ENCODE data around the gene PTPRF.
A peak's percentile ranks its signal among the peaks of the same experiment; 100 is the strongest.

The PTPRF gene

DNA sequence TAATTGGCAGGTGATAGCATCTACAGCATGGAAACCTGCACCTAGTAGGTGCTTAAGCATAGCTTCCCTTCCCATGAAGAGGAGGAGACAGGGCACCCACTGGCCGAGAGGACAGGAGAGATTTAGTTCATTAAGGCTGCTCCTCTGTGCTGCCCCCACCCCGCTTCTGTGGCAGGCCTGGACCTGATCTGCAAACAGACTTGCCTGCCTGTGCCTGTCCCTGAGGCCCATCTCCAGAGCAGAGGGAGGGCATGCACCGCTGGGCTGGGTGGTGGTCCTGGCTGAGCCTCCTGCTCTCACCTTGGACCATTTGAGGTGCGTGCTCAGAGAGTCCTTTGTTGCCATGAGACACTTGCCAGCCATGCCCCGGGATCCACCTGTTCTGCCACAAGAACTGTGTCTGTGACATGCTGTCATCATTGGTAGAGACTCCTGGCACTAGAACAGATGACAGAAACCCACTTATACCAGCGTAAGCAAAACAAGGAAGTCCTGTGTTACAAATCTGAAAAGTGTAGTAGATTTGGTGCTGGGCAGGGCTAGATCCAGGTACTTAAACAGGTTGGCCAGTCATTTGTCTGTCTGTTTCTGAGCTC, 55.6 kb downstream of the PTPRF start:
- Histone ChIP-seq H3K36me3 (ENCODE audit: low read depth) (peaks cover 88% of the 10 kb centered on the region), H3K27me3 (ENCODE audit: insufficient read depth, poor library complexity, severe bottlenecking) (no peaks in the 10 kb centered on the region), H3K9me3 (ENCODE audit: severe bottlenecking) (no peaks in the 10 kb centered on the region), H3K4me3 (ENCODE audit: severe bottlenecking) (no peak overlapping the region), H3K4me1 (ENCODE audit: insufficient read depth, poor library complexity, severe bottlenecking) (peaks cover 31% of the 10 kb centered on the region), H3K27ac (ENCODE audit: poor library complexity, severe bottlenecking) (peak overlapping the region; percentile 25)
- DNase-seq (ENCODE audit: low spot score), result no peak
- TF ChIP-seq, protein P1, sequence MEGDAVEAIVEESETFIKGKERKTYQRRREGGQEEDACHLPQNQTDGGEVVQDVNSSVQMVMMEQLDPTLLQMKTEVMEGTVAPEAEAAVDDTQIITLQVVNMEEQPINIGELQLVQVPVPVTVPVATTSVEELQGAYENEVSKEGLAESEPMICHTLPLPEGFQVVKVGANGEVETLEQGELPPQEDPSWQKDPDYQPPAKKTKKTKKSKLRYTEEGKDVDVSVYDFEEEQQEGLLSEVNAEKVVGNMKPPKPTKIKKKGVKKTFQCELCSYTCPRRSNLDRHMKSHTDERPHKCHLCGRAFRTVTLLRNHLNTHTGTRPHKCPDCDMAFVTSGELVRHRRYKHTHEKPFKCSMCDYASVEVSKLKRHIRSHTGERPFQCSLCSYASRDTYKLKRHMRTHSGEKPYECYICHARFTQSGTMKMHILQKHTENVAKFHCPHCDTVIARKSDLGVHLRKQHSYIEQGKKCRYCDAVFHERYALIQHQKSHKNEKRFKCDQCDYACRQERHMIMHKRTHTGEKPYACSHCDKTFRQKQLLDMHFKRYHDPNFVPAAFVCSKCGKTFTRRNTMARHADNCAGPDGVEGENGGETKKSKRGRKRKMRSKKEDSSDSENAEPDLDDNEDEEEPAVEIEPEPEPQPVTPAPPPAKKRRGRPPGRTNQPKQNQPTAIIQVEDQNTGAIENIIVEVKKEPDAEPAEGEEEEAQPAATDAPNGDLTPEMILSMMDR (IDR thresholded peaks at IDR 0.05; ENCODE audit: poor library complexity, severe bottlenecking), result no peak
- ATAC-seq (ENCODE audit: low read depth), result no peak

DNA sequence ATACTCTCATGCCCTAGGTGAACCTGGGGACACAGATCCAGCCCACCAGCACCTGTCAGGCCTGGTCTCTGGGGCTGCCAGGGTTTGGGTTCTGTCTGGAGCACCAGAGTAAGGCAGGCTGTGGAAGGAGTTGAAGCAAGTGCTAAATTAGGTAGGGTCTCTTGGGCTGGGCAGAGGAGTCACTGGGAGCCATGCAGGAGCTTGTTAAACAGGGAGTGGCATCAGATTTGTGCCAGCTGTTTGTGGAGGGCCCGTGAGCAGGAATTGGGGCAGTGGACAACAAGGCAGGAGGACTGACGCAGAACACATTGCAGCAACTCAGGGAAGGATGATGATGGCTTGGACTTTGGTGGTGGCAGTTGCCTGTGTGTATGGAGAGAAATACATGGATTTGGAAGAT, 56.3 kb downstream of the PTPRF start:
- ATAC-seq (ENCODE audit: low read depth), result no peak
- H3K9me3 ChIP-seq (ENCODE audit: severe bottlenecking), result no peaks in the 10 kb centered on the region
- TF ChIP-seq, protein P1 (IDR thresholded peaks at IDR 0.05; ENCODE audit: poor library complexity, severe bottlenecking), result no peak
- H3K27me3 ChIP-seq (ENCODE audit: insufficient read depth, poor library complexity, severe bottlenecking), result no peaks in the 10 kb centered on the region
- no peak for DNase-seq (ENCODE audit: low spot score)
- H3K4me1 ChIP-seq (ENCODE audit: insufficient read depth, poor library complexity, severe bottlenecking), result peaks cover 28% of the 10 kb centered on the region
- peak overlapping the region; percentile 25 for H3K27ac ChIP-seq (ENCODE audit: poor library complexity, severe bottlenecking)
- peaks cover 93% of the 10 kb centered on the region for H3K36me3 ChIP-seq (ENCODE audit: low read depth)
- no peak overlapping the region for H3K4me3 ChIP-seq (ENCODE audit: severe bottlenecking)

DNA sequence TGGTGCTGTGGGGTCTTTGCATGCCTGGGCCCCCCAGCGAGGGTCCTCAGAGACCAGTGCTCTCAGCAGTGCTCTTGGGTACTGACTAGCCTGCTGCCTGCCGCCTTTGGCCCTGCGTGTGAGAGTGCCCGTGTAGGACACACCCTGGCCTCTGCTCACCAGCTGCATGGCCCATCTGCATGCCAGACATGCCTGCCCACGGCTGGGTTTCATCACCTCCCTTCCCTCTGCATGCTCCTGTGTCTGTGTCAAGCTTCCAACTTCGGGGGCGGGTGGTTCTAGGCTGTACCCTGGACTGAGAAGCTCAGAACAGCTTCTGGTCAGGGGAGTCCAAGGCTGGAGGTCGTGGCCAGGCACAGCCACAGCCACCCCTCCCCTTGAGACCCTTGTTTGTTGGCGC, 56.9 kb downstream of the PTPRF start:
- no peaks in the 10 kb centered on the region for H3K27me3 ChIP-seq (ENCODE audit: insufficient read depth, poor library complexity, severe bottlenecking)
- peak; percentile 58 for ATAC-seq (ENCODE audit: low read depth)
- no peak for DNase-seq (ENCODE audit: low spot score)
- H3K27ac ChIP-seq (ENCODE audit: poor library complexity, severe bottlenecking), result peak overlapping the region; percentile 25
- H3K4me3 ChIP-seq (ENCODE audit: severe bottlenecking), result no peak overlapping the region
- peaks cover 24% of the 10 kb centered on the region for H3K4me1 ChIP-seq (ENCODE audit: insufficient read depth, poor library complexity, severe bottlenecking)
- H3K9me3 ChIP-seq (ENCODE audit: severe bottlenecking), result no peaks in the 10 kb centered on the region
- peaks cover 97% of the 10 kb centered on the region for H3K36me3 ChIP-seq (ENCODE audit: low read depth)
- TF ChIP-seq, protein P1 (IDR thresholded peaks at IDR 0.05; ENCODE audit: poor library complexity, severe bottlenecking), result no peak

DNA sequence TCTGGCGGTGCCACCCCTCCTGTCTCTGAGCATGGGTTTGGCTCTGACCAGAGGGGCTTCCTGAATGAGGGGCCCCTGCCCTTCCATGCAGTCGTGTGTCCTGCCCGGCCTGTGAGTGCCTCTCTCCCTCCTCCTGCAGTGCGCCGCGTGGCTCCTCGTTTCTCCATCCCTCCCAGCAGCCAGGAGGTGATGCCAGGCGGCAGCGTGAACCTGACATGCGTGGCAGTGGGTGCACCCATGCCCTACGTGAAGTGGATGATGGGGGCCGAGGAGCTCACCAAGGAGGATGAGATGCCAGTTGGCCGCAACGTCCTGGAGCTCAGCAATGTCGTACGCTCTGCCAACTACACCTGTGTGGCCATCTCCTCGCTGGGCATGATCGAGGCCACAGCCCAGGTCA, 57.9 kb downstream of the PTPRF start:
- H3K27me3 ChIP-seq (ENCODE audit: insufficient read depth, poor library complexity, severe bottlenecking), result no peaks in the 10 kb centered on the region
- peak overlapping the region; percentile 25 for H3K27ac ChIP-seq (ENCODE audit: poor library complexity, severe bottlenecking)
- TF ChIP-seq, protein P1 (IDR thresholded peaks at IDR 0.05; ENCODE audit: poor library complexity, severe bottlenecking), result no peak
- ATAC-seq (ENCODE audit: low read depth) (no peak), DNase-seq (ENCODE audit: low spot score) (no peak)
- H3K4me1 ChIP-seq (ENCODE audit: insufficient read depth, poor library complexity, severe bottlenecking), result peaks cover 22% of the 10 kb centered on the region
- no peak overlapping the region for H3K4me3 ChIP-seq (ENCODE audit: severe bottlenecking)
- peaks cover 97% of the 10 kb centered on the region for H3K36me3 ChIP-seq (ENCODE audit: low read depth)
- H3K9me3 ChIP-seq (ENCODE audit: severe bottlenecking), result no peaks in the 10 kb centered on the region

DNA sequence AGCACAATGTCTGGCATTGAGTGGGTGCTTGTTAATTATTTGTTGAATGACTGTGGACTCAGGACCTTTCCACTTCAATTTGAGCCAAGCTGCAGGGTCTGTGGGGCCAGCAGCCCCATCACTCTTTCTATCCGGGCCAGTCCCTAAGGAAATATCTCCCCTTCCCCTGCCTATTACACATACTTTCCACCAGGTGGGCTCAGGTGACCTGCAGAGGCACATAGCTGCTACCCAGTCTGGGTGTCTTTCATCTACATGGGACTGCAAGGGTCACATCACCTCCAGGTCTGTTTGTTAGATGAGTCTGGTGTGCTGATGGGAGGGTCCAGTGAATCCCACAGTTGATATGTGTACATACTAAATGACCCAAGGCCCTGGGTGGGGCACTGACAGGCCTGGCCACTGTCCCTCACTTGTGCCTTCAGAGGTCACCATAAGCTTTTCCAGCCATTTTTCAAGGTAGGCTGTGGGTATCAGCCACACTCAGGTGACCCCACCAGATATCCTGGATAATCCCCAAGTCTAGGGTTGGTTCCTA, 59.8 kb downstream of the PTPRF start:
- H3K4me1 ChIP-seq (ENCODE audit: insufficient read depth, poor library complexity, severe bottlenecking), result peaks cover 20% of the 10 kb centered on the region
- TF ChIP-seq, protein P1 (IDR thresholded peaks at IDR 0.05; ENCODE audit: poor library complexity, severe bottlenecking), result peak; percentile 17
- H3K36me3 ChIP-seq (ENCODE audit: low read depth), result peaks cover 94% of the 10 kb centered on the region
- no peaks in the 10 kb centered on the region for H3K9me3 ChIP-seq (ENCODE audit: severe bottlenecking)
- no peak for ATAC-seq (ENCODE audit: low read depth)
- H3K4me3 ChIP-seq (ENCODE audit: severe bottlenecking), result no peak overlapping the region
- H3K27ac ChIP-seq (ENCODE audit: poor library complexity, severe bottlenecking), result no peak overlapping the region
- H3K27me3 ChIP-seq (ENCODE audit: insufficient read depth, poor library complexity, severe bottlenecking), result no peaks in the 10 kb centered on the region
- DNase-seq (ENCODE audit: low spot score), result no peak

Data from RWPE2 (cell line).